ENCODE measurements around the gene EIF4A3. TPM values are rescaled to one million over a fixed set of nuclear protein-coding genes. Genes with fewer than 3 reads are reported as not detected.

The EIF4A3 gene
- total and polyA plus RNA-seq, 4 donors: 29.0 to 35.1 (median 33.4) TPM

DNA sequence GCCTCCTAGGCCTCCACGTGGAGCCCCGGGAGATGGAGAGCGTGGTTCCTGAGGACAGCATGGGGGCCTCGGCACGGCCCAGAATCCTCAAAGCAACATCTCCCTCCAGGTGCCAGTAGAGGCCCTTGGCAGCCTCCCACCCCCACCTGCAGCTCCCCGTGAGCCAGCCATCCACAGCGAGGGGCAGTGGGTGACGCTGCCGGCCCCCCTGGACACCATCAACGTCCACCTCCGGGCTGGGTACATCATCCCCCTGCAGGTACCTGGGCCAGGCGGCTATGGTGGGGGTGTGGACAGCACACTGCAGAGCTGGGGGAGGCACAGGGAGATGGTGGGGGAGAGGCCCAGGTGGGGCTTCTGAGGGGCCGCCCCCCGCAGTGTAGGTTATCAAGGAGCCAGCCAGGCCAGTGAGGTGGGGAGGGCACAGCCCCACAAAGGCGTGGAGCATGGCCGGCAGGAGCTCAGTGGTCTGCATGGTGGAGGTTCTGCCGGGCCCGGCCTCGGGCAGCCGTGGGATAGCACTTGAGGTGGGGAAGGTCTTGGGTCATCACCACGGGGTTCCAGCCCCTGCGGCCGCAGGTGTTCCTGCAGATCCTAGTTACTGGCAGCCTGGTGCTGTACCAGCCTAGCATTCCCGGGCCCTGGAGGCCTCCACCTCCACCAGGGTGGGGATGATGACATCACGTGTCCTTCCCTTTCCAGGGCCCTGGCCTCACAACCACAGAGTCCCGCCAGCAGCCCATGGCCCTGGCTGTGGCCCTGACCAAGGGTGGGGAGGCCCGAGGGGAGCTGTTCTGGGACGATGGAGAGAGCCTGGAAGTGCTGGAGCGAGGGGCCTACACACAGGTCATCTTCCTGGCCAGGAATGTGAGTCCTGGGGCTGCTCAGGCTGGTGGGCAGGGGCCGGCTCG, 29.2 kb downstream of the EIF4A3 start:
- no peak for DNase-seq (ENCODE audit: low spot score)
- H3K36me3 ChIP-seq (ENCODE audit: control insufficient read depth in 4 of 4, insufficient read depth in 3 of 4, low read depth in 1 of 4, low read length in 3 of 4): peaks cover 2 to 13% (median 4%) of the 10 kb centered on the region in 4 donors
- no peak overlapping the region for H3K4me3 ChIP-seq (ENCODE audit: low read depth in 1 of 3, low read length in 3 of 3)
- WGBS: 95% methylated on average over 31 of the region's 31 CpGs
- no peak overlapping the region for H3K27ac ChIP-seq (ENCODE audit: low read depth in 1 of 2, low read length in 2 of 2)
- no peaks in the 10 kb centered on the region for H3K9me3 ChIP-seq (ENCODE audit: control insufficient read depth in 4 of 4, low read length in 3 of 4)
- H3K9ac ChIP-seq (ENCODE audit: low read depth in 1 of 2, low read length in 2 of 2): no peak overlapping the region
- TF ChIP-seq FOXA1 (IDR thresholded peaks at IDR 0.05) (no peak), TAF1 (conservative IDR thresholded peaks at IDR 0.05) (no peak), NR2F2 (IDR thresholded peaks at IDR 0.05) (no peak), SP1 (IDR thresholded peaks at IDR 0.05) (no peak), FOXA2 (IDR thresholded peaks at IDR 0.05) (no peak)
- H3K27me3 ChIP-seq (ENCODE audit: control insufficient read depth in 4 of 4, insufficient read depth in 4 of 4, low read length in 3 of 4): no peaks in the 10 kb centered on the region
- H3K4me1 ChIP-seq (ENCODE audit: control insufficient read depth in 4 of 4, insufficient read depth in 4 of 4, low read length in 3 of 4): no peaks in the 10 kb centered on the region

DNA sequence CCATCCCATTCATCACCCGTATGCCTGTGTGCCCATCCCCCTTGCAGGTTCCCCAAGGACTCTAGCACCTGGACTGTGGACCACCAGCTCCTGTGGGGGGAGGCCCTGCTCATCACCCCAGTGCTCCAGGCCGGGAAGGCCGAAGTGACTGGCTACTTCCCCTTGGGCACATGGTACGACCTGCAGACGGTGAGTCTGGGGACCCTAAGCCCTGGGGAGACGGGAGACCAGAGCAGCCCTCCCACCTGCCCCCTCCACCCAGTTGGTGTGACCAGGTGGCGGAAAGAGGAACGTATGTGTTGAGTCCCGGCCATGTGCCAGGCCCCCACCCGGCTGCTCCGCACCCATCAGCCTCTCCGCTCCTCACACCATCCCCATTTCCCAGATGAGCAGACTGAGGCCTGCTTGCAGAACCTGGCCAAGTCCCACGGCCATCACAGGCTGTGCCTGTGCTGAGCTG, 30.0 kb downstream of the EIF4A3 start:
- no peak for DNase-seq (ENCODE audit: low spot score)
- 90% methylated on average over 13 of the region's 13 CpGs for WGBS

More for the DNA sequence above, 30.0 kb downstream of the EIF4A3 start:
- Histone ChIP-seq H3K9ac (ENCODE audit: low read depth in 1 of 2, low read length in 2 of 2) (no peak overlapping the region), H3K4me3 (ENCODE audit: low read depth in 1 of 3, low read length in 3 of 3) (no peak overlapping the region), H3K9me3 (ENCODE audit: control insufficient read depth in 4 of 4, low read length in 3 of 4) (no peaks in the 10 kb centered on the region), H3K36me3 (ENCODE audit: control insufficient read depth in 4 of 4, insufficient read depth in 3 of 4, low read depth in 1 of 4, low read length in 3 of 4) (peaks cover 3 to 13% (median 4%) of the 10 kb centered on the region in 4 donors), H3K27ac (ENCODE audit: low read depth in 1 of 2, low read length in 2 of 2) (no peak overlapping the region), H3K4me1 (ENCODE audit: control insufficient read depth in 4 of 4, insufficient read depth in 4 of 4, low read length in 3 of 4) (no peaks in the 10 kb centered on the region), H3K27me3 (ENCODE audit: control insufficient read depth in 4 of 4, insufficient read depth in 4 of 4, low read length in 3 of 4) (no peaks in the 10 kb centered on the region)
- TF ChIP-seq RXRA (IDR thresholded peaks at IDR 0.05) (no peak), GABPA (IDR thresholded peaks at IDR 0.05 in 1 of 2, conservative IDR thresholded peaks at IDR 0.05 in 1 of 2) (no peak), YY1 (IDR thresholded peaks at IDR 0.05) (no peak), NR2F2 (IDR thresholded peaks at IDR 0.05) (no peak), FOXA2 (IDR thresholded peaks at IDR 0.05) (no peak), HNF4G (IDR thresholded peaks at IDR 0.05) (no peak), RAD21 (IDR thresholded peaks at IDR 0.05) (no peak), EGR1 (IDR thresholded peaks at IDR 0.05; ENCODE audit: low read depth in 2 of 2) (no peak), HNF4A (conservative IDR thresholded peaks at IDR 0.05) (no peak), FOXA1 (IDR thresholded peaks at IDR 0.05) (no peak), SP1 (IDR thresholded peaks at IDR 0.05) (no peak), TAF1 (conservative IDR thresholded peaks at IDR 0.05) (no peak)
- TF ChIP-seq, protein P1, sequence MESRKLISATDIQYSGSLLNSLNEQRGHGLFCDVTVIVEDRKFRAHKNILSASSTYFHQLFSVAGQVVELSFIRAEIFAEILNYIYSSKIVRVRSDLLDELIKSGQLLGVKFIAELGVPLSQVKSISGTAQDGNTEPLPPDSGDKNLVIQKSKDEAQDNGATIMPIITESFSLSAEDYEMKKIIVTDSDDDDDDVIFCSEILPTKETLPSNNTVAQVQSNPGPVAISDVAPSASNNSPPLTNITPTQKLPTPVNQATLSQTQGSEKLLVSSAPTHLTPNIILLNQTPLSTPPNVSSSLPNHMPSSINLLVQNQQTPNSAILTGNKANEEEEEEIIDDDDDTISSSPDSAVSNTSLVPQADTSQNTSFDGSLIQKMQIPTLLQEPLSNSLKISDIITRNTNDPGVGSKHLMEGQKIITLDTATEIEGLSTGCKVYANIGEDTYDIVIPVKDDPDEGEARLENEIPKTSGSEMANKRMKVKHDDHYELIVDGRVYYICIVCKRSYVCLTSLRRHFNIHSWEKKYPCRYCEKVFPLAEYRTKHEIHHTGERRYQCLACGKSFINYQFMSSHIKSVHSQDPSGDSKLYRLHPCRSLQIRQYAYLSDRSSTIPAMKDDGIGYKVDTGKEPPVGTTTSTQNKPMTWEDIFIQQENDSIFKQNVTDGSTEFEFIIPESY (IDR thresholded peaks at IDR 0.05): no peak
- TF ChIP-seq, protein P2, sequence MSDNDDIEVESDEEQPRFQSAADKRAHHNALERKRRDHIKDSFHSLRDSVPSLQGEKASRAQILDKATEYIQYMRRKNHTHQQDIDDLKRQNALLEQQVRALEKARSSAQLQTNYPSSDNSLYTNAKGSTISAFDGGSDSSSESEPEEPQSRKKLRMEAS (IDR thresholded peaks at IDR 0.05): no peak
- TF ChIP-seq, protein P3, sequence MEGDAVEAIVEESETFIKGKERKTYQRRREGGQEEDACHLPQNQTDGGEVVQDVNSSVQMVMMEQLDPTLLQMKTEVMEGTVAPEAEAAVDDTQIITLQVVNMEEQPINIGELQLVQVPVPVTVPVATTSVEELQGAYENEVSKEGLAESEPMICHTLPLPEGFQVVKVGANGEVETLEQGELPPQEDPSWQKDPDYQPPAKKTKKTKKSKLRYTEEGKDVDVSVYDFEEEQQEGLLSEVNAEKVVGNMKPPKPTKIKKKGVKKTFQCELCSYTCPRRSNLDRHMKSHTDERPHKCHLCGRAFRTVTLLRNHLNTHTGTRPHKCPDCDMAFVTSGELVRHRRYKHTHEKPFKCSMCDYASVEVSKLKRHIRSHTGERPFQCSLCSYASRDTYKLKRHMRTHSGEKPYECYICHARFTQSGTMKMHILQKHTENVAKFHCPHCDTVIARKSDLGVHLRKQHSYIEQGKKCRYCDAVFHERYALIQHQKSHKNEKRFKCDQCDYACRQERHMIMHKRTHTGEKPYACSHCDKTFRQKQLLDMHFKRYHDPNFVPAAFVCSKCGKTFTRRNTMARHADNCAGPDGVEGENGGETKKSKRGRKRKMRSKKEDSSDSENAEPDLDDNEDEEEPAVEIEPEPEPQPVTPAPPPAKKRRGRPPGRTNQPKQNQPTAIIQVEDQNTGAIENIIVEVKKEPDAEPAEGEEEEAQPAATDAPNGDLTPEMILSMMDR (IDR thresholded peaks at IDR 0.05; ENCODE audit: low read depth, low read length, missing input control): no peak
- TF ChIP-seq, protein P4, sequence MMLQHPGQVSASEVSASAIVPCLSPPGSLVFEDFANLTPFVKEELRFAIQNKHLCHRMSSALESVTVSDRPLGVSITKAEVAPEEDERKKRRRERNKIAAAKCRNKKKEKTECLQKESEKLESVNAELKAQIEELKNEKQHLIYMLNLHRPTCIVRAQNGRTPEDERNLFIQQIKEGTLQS (IDR thresholded peaks at IDR 0.05): no peak
- TF ChIP-seq, protein P5, sequence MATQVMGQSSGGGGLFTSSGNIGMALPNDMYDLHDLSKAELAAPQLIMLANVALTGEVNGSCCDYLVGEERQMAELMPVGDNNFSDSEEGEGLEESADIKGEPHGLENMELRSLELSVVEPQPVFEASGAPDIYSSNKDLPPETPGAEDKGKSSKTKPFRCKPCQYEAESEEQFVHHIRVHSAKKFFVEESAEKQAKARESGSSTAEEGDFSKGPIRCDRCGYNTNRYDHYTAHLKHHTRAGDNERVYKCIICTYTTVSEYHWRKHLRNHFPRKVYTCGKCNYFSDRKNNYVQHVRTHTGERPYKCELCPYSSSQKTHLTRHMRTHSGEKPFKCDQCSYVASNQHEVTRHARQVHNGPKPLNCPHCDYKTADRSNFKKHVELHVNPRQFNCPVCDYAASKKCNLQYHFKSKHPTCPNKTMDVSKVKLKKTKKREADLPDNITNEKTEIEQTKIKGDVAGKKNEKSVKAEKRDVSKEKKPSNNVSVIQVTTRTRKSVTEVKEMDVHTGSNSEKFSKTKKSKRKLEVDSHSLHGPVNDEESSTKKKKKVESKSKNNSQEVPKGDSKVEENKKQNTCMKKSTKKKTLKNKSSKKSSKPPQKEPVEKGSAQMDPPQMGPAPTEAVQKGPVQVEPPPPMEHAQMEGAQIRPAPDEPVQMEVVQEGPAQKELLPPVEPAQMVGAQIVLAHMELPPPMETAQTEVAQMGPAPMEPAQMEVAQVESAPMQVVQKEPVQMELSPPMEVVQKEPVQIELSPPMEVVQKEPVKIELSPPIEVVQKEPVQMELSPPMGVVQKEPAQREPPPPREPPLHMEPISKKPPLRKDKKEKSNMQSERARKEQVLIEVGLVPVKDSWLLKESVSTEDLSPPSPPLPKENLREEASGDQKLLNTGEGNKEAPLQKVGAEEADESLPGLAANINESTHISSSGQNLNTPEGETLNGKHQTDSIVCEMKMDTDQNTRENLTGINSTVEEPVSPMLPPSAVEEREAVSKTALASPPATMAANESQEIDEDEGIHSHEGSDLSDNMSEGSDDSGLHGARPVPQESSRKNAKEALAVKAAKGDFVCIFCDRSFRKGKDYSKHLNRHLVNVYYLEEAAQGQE (IDR thresholded peaks at IDR 0.05): no peak

Data from liver (tissue), 9 donors.